ENCODE data around the gene HMBS.

GRCh38 chr11:119101759-119102423 lies 17.2 kb downstream of the HMBS start, which contains the start of gene DPAGT1:
- TF ChIP-seq EZH2 (IDR thresholded peaks at IDR 0.05; ENCODE audit: insufficient read depth, poor library complexity, severe bottlenecking), result no peak
- no peak for TF ChIP-seq EZH2phosphoT487 (IDR thresholded peaks at IDR 0.05; ENCODE audit: insufficient read depth, low read depth)

Measured in GM23248 (cell line).